Upper lobe of left lung (tissue), 6 donors: ENCODE data around the gene TYMP. TPM values are rescaled to one million over a fixed set of nuclear protein-coding genes. Genes with fewer than 3 reads are reported as not detected.

Source experiments
- ATAC-seq, 2 donors: fragments of 200-7000 bp; cut with Tn5 transposase; one replicate each; pipeline ENCODE4 v1.9.1; 2022; ENCODE audit warnings: mild to moderate bottlenecking in 2 of 2, moderate library complexity in 2 of 2; ENCODE audit not compliant: low FRiP score in 2 of 2
- DNase-seq, 2 donors: peaks; one replicate each; pipeline ENCODE4 v3.0.0-alpha.2; 2019 to 2020
- H3K27ac ChIP-seq, 4 donors: fragments of 200-600 bp; sonication (generic); one replicate each; pipeline ENCODE4 v1.5.1; 2016 to 2019
- H3K27me3 ChIP-seq, 4 donors: fragments of 200-600 bp; sonication (generic); one replicate each; pipeline ENCODE4 v1.5.1; 2017 to 2019
- H3K36me3 ChIP-seq, 4 donors: fragments of 200-600 bp; sonication (generic); one replicate each; pipeline ENCODE4 v1.5.1; 2016 to 2019
- H3K4me1 ChIP-seq, 4 donors: fragments of 200-600 bp; sonication (generic); one replicate each; pipeline ENCODE4 v1.5.1; 2018 to 2019
- H3K4me3 ChIP-seq, 4 donors: fragments of 200-600 bp; sonication (generic); one replicate each; pipeline ENCODE4 v1.5.1; 2017 to 2019; ENCODE audit warnings: mild to moderate bottlenecking in 2 of 4, moderate library complexity in 1 of 4
- H3K9me3 ChIP-seq, 4 donors: fragments of 200-600 bp; sonication (generic); one replicate each; pipeline ENCODE4 v1.5.1; 2018 to 2019
- CTCF ChIP-seq, 6 experiments: fragments of 450-650 bp in 4 of 6; fragments of 200-600 bp in 2 of 6; sonication (generic) in 2 of 6; IDR thresholded peaks; one replicate each; pipeline ENCODE4 v1.5.1; 2016 to 2019; ENCODE audit warnings: antibody characterized with exemption in 6 of 6
- EP300 ChIP-seq, 4 donors: sonication (generic); formaldehyde crosslinking; IDR thresholded peaks; one replicate each; pipeline ENCODE4 v1.5.1; 2017; ENCODE audit warnings: antibody characterized with exemption in 4 of 4, control low read depth in 2 of 4
- POLR2A ChIP-seq, 4 donors: fragments of 450-650 bp; IDR thresholded peaks; one replicate each; pipeline ENCODE4 v1.5.1; 2016 to 2017; ENCODE audit warnings: antibody characterized with exemption in 4 of 4, mild to moderate bottlenecking in 2 of 4
- POLR2AphosphoS5 ChIP-seq, 2 donors: sonication (generic); formaldehyde crosslinking; IDR thresholded peaks; one replicate each; pipeline ENCODE4 v1.5.1; 2017; ENCODE audit warnings: antibody characterized with exemption in 2 of 2
- WGBS, 2 donors: methylation state at CpG; one replicate each; pipeline ENCODE4 v1.1.5; 2017 to 2018; 5-methylcytosine and 5-hydroxymethylcytosine counted together
- total RNA-seq, 6 donors: library from RNA; depleted of rRNA in 4 of 6; stranded (reverse); fragments of >200 nt in 4 of 6; gene quantifications; one replicate each; pipeline versions ENCODE4 v1.1.0 to v1.2.1, GENCODE V29; 2016 to 2021
- donor health status: DM: no; HTN: no; CAD: no; lungs with moderate emphysema.
- donor health status: DM: no; HTN: yes; CAD: no; lungs with severe emphysema.

Gene TYMP
- total RNA-seq, 6 donors from 2014 or later: 162 to 346 (median 248) TPM

GRCh38 chr22:50546326-50547262, 16.8 kb upstream of the TYMP start:
- DNase-seq: peak in 1 of 2 donors; percentile 85
- peaks cover 25 to 57% (median 40%) of the 10 kb centered on the region in 4 donors for H3K4me1 ChIP-seq
- no peak for TF ChIP-seq POLR2AphosphoS5 (IDR thresholded peaks at IDR 0.05)
- no peak for TF ChIP-seq EP300 (IDR thresholded peaks at IDR 0.05)
- no peak for TF ChIP-seq CTCF (IDR thresholded peaks at IDR 0.05)
- H3K27ac ChIP-seq: no peak overlapping the region
- no peak overlapping the region for H3K4me3 ChIP-seq
- no peaks in the 10 kb centered on the region for H3K9me3 ChIP-seq
- no peaks in the 10 kb centered on the region for H3K36me3 ChIP-seq
- WGBS, 2 donors: 76 to 80% methylated on average over 25 to 73 of the region's 78 CpGs
- no peak for ATAC-seq
- peaks cover 0 to 29% (median 9%) of the 10 kb centered on the region in 4 donors for H3K27me3 ChIP-seq

GRCh38 chr22:50545522-50546325, 15.9 kb upstream of the TYMP start, which contains the start of gene KLHDC7B:
KLHDC7B (plus strand) TSS chr22:50545899; CDS start chr22:50546244, 345 bp downstream.
- no peaks in the 10 kb centered on the region for H3K9me3 ChIP-seq
- no peak within 1 kb of the TSS for H3K4me3 ChIP-seq
- TF ChIP-seq EP300 (IDR thresholded peaks at IDR 0.05): no peak
- no peak for TF ChIP-seq CTCF (IDR thresholded peaks at IDR 0.05)
- TF ChIP-seq POLR2A (IDR thresholded peaks at IDR 0.05): no peak
- TF ChIP-seq POLR2AphosphoS5 (IDR thresholded peaks at IDR 0.05): no peak
- H3K27me3 ChIP-seq: peaks cover 0 to 29% (median 9%) of the 10 kb centered on the region in 4 donors
- 68 to 79% methylated on average over 7 of the region's 10 CpGs for WGBS, 2 donors
- peaks cover 29 to 62% (median 45%) of the 10 kb centered on the region in 4 donors for H3K4me1 ChIP-seq
- peak within 1 kb of the TSS; percentile 68 to 98 (median 94) for H3K27ac ChIP-seq
- DNase-seq (peak in 1 of 2 donors; percentile 60), ATAC-seq (no peak)
- H3K36me3 ChIP-seq: no peaks in the 10 kb centered on the region

- ATAC-seq: peak in 1 of 2 donors; percentile 3
- Histone ChIP-seq H3K27ac (peak overlapping the region; percentile 68 to 98 (median 94)), H3K4me3 (no peak overlapping the region)
These were observed 15.0 kb upstream of the TYMP start for GRCh38 chr22:50544746-50545253.

More at GRCh38 chr22:50544746-50545253, 15.0 kb upstream of the TYMP start:
- WGBS, 2 donors: 58% methylated on average over 5 of the region's 5 CpGs; no CpG with 5 or more reads in 1 of the 2 donors
- Histone ChIP-seq H3K27me3 (peaks cover 0 to 29% (median 9%) of the 10 kb centered on the region in 4 donors), H3K36me3 (no peaks in the 10 kb centered on the region), H3K4me1 (peaks cover 34 to 65% (median 54%) of the 10 kb centered on the region in 4 donors), H3K9me3 (no peaks in the 10 kb centered on the region)
- TF ChIP-seq CTCF (IDR thresholded peaks at IDR 0.05): no peak
- no peak for TF ChIP-seq POLR2AphosphoS5 (IDR thresholded peaks at IDR 0.05)
- TF ChIP-seq POLR2A (IDR thresholded peaks at IDR 0.05): no peak
- TF ChIP-seq EP300 (IDR thresholded peaks at IDR 0.05): no peak
- peak in 1 of 2 donors; percentile 89 for DNase-seq
